ENCODE data around the gene P2RX3. TPM values are rescaled to one million over a fixed set of nuclear protein-coding genes. Genes with fewer than 3 reads are reported as not detected.
"Not testable (repeated sequence)": the region's sequence is repeated elsewhere in the genome, so short reads cannot be mapped to it uniquely, and the experiment has no call there.

Gene P2RX3
- polyA plus RNA-seq, 3 donors: 0.42 to 0.76 (median 0.76) TPM

GRCh38 chr11:57394203-57394965 lies 56.2 kb downstream of the P2RX3 start:
- DNase-seq (ENCODE audit: low read depth in 3 of 3, low spot score in 2 of 3): no peak

DNA sequence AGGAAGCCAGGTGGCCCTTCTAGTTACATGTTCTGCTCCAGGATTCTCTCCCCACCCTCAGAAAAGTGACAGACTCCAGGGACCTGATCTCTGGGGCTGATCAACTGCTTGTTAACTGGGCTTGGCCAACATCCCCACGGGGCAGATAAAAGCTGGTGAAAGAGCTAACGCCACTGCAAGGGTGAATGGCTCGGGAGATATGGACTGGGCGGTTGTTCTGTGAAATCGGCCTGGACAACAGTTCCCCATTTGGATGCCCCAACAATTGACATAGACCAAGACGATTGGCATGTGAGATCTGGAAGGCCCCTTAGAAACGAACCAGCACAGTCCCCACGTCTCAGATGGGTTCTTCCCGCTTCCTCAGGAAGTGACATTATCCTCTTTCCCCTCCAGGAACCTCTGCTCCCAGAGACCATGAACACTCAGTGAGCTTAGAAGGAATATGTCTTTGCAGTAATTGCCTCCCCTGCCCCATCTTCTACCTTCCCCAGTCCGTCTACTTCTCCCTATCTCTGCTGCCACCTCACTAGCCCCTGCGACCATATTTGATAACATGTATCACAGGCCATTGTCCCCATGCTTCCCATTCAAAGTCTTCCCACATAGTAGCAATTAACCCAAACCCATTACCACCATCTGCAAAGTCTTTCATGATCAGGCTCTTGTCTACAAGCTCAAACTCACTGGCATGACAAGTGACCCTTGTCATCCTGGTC lies 57.9 kb downstream of the P2RX3 start:
- DNase-seq (ENCODE audit: low read depth in 3 of 3, low spot score in 2 of 3): no peak

GRCh38 chr11:57396744-57397143 lies 58.6 kb downstream of the P2RX3 start:
- DNase-seq (ENCODE audit: low read depth in 3 of 3, low spot score in 2 of 3): no peak

DNA sequence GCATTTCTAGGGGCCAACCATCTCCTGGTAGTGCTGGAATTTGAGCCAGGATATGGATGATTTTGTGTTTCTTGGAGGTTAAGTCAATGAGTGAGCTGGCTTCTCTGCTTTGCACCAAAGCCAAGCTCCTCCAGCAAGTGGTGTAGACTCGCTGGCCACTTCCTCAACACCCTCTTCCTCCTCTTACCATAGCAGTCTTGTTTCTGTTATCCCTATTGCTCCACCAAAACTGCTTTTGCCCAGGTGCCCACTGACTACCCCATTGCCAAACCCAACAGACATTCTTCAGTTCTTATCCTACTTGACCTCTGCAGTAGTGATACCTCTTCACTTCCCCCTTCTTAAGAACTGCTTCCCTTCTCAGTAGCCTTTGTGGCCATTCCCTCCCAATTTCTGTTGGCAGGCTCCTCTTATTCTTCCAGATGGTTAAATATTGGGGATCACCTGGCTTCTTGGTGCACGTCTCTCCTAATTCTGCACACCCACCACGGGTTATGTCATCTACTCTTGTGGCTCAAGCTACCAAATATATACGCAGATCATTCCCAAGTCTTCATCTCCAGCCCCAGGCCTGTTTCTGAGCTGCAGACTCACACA lies 59.3 kb downstream of the P2RX3 start:
- DNase-seq (ENCODE audit: low read depth in 3 of 3, low spot score in 2 of 3): no peak

DNA sequence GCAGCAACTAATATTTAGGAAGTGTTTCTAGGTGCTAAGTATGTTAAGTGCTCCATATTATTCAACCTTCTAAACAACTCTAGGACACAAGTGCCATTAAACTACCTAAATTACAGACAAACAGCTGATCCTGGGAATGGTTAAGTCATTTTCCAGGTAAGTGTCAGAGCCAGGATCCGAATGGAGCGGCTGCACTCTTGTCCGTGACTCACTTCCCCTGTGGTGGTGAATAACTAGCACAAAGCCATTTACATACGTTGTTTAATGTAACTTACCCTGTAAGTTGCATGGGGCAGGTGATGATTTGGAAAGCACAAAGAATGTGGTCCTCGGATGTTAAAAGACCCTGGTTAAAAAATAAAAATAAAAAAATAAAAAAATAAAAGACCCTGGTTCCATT lies 61.1 kb downstream of the P2RX3 start:
- no peak for DNase-seq (ENCODE audit: low read depth in 3 of 3, low spot score in 2 of 3)

GRCh38 chr11:57399972-57400578 lies 61.9 kb downstream of the P2RX3 start:
- DNase-seq (ENCODE audit: low read depth in 3 of 3, low spot score in 2 of 3): no peak

- DNase-seq (ENCODE audit: low read depth in 3 of 3, low spot score in 2 of 3): no peak
These were observed 64.2 kb downstream of the P2RX3 start for GRCh38 chr11:57402188-57403002.

DNA sequence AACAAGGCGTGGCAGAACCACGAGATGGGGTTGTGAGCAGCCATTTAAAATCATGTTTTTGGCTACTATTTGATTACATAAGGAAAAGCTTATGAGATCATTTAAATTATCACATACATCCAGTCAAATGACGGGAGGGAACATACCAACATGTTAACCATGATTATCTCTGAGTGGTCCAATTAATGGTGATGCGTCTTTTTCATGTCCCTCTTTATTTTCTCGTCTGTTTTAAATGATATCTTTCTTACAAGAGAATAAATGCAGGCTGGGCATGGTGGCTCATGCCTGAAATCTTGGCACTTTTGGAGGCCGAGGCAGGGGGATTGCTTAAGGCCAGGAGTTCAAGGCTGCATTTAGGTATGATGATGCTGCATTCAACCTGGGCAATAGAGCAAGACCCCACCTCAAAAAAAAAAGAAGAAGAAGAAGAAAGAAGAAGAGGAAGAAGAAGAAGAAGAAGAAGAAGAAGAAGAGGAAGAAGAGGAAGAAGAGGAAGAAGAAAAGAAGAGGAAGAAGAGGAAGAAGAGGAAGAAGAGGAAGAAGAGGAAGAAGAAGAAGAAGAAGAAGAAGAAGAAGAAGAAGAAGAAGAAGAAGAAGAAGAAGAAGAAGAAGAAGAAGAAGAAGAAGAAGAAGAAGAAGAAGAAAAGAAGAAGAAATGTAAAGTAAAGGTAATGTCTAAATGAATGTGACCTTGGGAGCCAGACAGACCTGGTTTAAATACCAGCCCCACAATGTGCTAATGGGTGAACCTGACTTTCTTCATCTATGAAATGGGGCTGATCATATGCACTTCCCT lies 65.0 kb downstream of the P2RX3 start:
- not testable (repeated sequence) for DNase-seq (ENCODE audit: low read depth in 3 of 3, low spot score in 2 of 3)

DNA sequence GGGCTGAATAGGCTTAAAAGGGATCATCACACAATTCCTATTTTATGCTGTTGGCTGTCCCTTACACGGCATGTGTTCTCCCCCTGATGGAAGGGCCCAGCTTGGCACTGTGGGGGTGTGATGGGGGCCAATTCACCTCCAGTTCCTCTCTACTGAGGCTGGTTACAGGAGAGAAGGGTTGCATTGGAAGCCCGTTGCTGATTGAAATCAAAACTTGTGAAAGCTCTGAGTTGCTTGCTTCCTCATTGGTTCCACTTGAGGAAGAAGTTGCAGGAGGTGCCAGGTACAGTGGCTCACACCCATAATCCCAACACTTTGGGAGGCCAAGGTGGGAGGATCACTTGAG lies 65.6 kb downstream of the P2RX3 start:
- DNase-seq (ENCODE audit: low read depth in 3 of 3, low spot score in 2 of 3): no peak

DNA sequence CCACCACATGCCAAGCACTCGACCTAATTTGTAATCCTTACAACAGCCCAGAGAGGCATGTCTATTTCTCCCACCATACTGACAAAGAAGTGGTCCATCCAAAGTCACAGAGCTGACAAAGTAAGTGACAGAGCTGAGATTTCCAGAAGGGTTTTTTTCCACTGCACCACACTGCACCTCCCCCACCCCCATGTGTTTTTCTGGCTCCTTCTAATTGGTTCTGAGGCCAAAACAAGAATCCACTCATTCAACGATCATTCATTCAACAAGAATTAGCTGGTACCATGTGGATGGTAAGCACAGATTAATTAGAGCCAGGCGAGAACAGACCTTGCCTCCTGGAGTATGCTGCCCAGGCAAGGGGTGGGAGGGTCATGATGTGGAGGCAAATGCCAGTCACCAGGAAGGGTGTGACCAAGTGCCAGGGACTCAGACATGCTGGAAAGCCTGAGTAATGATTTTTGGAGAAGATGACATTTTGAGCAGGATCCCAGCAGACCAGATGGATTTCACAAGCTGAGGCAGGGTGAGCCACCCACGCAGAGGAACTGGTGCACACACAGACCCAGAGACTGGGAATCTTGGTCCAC lies 67.2 kb downstream of the P2RX3 start:
- DNase-seq (ENCODE audit: low read depth in 3 of 3, low spot score in 2 of 3): no peak

DNA sequence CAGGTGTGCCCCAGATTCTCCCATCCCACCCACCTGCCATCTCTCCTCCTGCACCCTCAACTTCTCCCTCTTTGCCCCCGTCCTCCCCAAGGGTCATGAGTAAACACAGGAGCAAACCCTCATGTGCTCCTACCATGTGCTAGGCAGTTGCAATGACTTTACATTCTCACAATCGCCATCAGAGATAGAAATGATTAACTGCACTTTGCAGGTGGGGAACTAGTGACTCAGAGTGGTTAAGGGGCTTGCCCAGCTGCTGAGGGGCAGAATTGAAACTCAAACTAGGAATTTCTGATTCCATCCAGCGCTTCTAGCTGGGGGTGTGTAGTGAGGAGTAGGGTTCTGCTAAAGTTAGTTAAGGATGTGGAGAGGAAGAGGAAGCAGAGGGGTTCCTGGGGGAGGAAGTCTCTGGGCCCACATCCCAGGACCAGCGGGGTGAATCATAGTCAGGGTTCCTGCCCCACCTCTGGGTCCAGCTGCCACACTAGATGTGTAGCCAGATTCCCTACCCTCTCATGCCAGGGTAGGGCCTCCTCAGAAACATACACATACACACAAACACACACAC lies 68.3 kb downstream of the P2RX3 start:
- DNase-seq (ENCODE audit: low read depth in 3 of 3, low spot score in 2 of 3): no peak

- DNase-seq (ENCODE audit: low read depth in 3 of 3, low spot score in 2 of 3): no peak
These were observed 69.1 kb downstream of the P2RX3 start for GRCh38 chr11:57407010-57407920.

GRCh38 chr11:57407941-57408475 lies 69.9 kb downstream of the P2RX3 start:
- DNase-seq (ENCODE audit: low read depth in 3 of 3, low spot score in 2 of 3): no peak

- DNase-seq (ENCODE audit: low read depth in 3 of 3, low spot score in 2 of 3): no peak
These were observed 70.6 kb downstream of the P2RX3 start for GRCh38 chr11:57408771-57409170.

DNA sequence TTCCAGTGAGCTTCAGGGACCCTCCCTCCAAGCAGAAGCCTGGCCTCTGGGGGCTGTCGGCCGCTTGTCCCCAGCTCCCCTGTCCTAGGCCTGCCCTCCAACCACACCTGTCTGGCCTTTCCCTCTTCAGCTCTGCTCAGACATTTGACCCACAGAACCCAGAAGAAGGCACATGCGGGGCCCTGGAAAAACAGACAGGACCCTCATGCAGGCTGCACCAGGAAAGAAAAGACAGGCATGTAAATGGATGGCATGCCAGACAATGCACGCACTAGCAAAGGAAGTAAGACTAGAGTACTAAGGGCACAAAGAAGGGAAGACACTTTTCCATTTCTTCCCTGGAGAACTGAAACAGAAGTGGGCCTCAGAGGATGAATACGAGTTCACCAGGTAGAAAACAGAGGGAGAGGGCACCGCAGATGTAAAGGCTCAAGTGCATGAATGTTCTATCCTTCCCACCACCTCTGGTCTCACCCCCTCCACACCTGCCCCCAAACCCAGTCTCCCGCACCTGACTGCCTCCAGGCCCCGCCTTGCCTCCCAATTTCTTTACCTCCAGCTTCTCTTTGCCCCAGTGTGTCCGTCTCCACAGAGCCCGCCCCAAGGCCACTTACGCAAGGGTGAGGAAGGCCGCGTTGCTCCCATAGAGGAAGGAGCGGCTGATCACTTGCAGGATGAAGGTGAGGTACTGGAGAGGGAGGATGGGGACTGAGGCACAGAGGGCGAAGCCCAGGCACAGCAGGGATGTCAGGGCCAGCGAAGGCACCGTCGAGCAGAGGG lies 71.4 kb downstream of the P2RX3 start:
- no peak for DNase-seq (ENCODE audit: low read depth in 3 of 3, low spot score in 2 of 3)

GRCh38 chr11:57410287-57410686 lies 72.1 kb downstream of the P2RX3 start:
- no peak for DNase-seq (ENCODE audit: low read depth in 3 of 3, low spot score in 2 of 3)

GRCh38 chr11:57413681-57414080 lies 75.5 kb downstream of the P2RX3 start:
- no peak for DNase-seq (ENCODE audit: low read depth in 3 of 3, low spot score in 2 of 3)

Data from right renal cortex interstitium (tissue), 3 donors.